Measurements from ENCODE around the gene GNAQ. TPM values are rescaled to one million over a fixed set of nuclear protein-coding genes. Genes with fewer than 3 reads are reported as not detected.

The GNAQ gene
- total RNA-seq, 2 experiments from 2014 or later = 17.8 to 18.1 TPM

GRCh38 chr9:78025186-78025585 lies 6.4 kb downstream of the GNAQ start:
- CTCF ChIA-PET = interaction anchor here (0.7 to 3.5 kb wide), 3 partner anchors 11 to 48 kb away, joined by 3 to 17 read pairs (median 5); no protein-coding TSS in a partner anchor
- H3K27me3 Mint-ChIP-seq = no peaks in the 10 kb centered on the region
- ATAC-seq (no peak), DNase-seq (no peak)
- POLR2A ChIA-PET = no interaction called here
- H3K36me3 Mint-ChIP-seq (ENCODE audit: low read depth) = peaks cover 10% of the 10 kb centered on the region
- intact Hi-C loops (cut with micrococcal nuclease) = no loop called here
- no peak for TF ChIP-seq CTCF (IDR thresholded peaks at IDR 0.05)
- no peak overlapping the region for H3K27ac Mint-ChIP-seq
- no peaks in the 10 kb centered on the region for H3K9me3 Mint-ChIP-seq
- H3K4me1 Mint-ChIP-seq (ENCODE audit: low read depth) = peaks cover 41% of the 10 kb centered on the region
- no peak overlapping the region for H3K4me3 Mint-ChIP-seq

GRCh38 chr9:78023003-78023741 lies 8.4 kb downstream of the GNAQ start:
- H3K4me3 Mint-ChIP-seq = peak overlapping the region; percentile 45
- H3K36me3 Mint-ChIP-seq (ENCODE audit: low read depth) = peaks cover 11% of the 10 kb centered on the region
- H3K9me3 Mint-ChIP-seq = no peaks in the 10 kb centered on the region
- no peak for TF ChIP-seq CTCF (IDR thresholded peaks at IDR 0.05)
- H3K27me3 Mint-ChIP-seq = no peaks in the 10 kb centered on the region
- peak overlapping the region; percentile 49 for H3K27ac Mint-ChIP-seq
- intact Hi-C loops (cut with micrococcal nuclease) = loop anchor here (5.0 kb wide), 1 partner anchor 41 kb away; no protein-coding TSS in a partner anchor
- POLR2A ChIA-PET = interaction anchor here (1.1 kb wide), 1 partner anchor 11 kb away, joined by 3 read pairs; no protein-coding TSS in a partner anchor
- DNase-seq = peak; percentile 11
- CTCF ChIA-PET = interaction anchor here (1.5 to 2.0 kb wide), 2 partner anchors 12 to 46 kb away, joined by 4 to 5 read pairs; no protein-coding TSS in a partner anchor
- peaks cover 41% of the 10 kb centered on the region for H3K4me1 Mint-ChIP-seq (ENCODE audit: low read depth)
- ATAC-seq = peak; percentile 49

GRCh38 chr9:78021697-78022096 lies 9.9 kb downstream of the GNAQ start:
- no peak for TF ChIP-seq CTCF (IDR thresholded peaks at IDR 0.05)
- DNase-seq = no peak
- CTCF ChIA-PET = interaction anchor here (1.5 to 2.0 kb wide), 2 partner anchors 14 to 45 kb away, joined by 4 to 5 read pairs; no protein-coding TSS in a partner anchor
- no peak overlapping the region for H3K4me3 Mint-ChIP-seq
- H3K9me3 Mint-ChIP-seq = no peaks in the 10 kb centered on the region
- POLR2A ChIA-PET = interaction anchor here (0.8 to 1.4 kb wide), 2 partner anchors 19 to 276 kb away, joined by 3 to 5 read pairs; no protein-coding TSS in a partner anchor
- H3K27me3 Mint-ChIP-seq = no peaks in the 10 kb centered on the region
- no peak overlapping the region for H3K27ac Mint-ChIP-seq
- intact Hi-C loops (cut with micrococcal nuclease) = loop anchor here (5.0 kb wide), 1 partner anchor 39 kb away; no protein-coding TSS in a partner anchor
- peaks cover 50% of the 10 kb centered on the region for H3K4me1 Mint-ChIP-seq (ENCODE audit: low read depth)
- peaks cover 11% of the 10 kb centered on the region for H3K36me3 Mint-ChIP-seq (ENCODE audit: low read depth)
- ATAC-seq = no peak

- CTCF ChIA-PET = interaction anchor here (0.7 to 1.9 kb wide), 4 partner anchors 15 to 104 kb away, joined by 3 to 6 read pairs (median 4); no protein-coding TSS in a partner anchor
- Mint-ChIP-seq H3K4me1 (ENCODE audit: low read depth) (peaks cover 38% of the 10 kb centered on the region), H3K4me3 (no peak overlapping the region), H3K27me3 (no peaks in the 10 kb centered on the region), H3K9me3 (no peaks in the 10 kb centered on the region), H3K36me3 (ENCODE audit: low read depth) (peaks cover 12% of the 10 kb centered on the region), H3K27ac (no peak overlapping the region)
- TF ChIP-seq CTCF (IDR thresholded peaks at IDR 0.05) = no peak
- POLR2A ChIA-PET = no interaction called here
- no peak for ATAC-seq
- intact Hi-C loops (cut with micrococcal nuclease) = no loop called here
- no peak for DNase-seq
Measured at GRCh38 chr9:78017190-78017693, 14.4 kb downstream of the GNAQ start.

- peaks cover 43% of the 10 kb centered on the region for H3K4me1 Mint-ChIP-seq (ENCODE audit: low read depth)
- DNase-seq (no peak), ATAC-seq (no peak)
- POLR2A ChIA-PET = no interaction called here
- peaks cover 7% of the 10 kb centered on the region for H3K36me3 Mint-ChIP-seq (ENCODE audit: low read depth)
- H3K4me3 Mint-ChIP-seq = no peak overlapping the region
- CTCF ChIA-PET = interaction anchor here (1.0 to 1.9 kb wide), 2 partner anchors 11 to 12 kb away, joined by 3 to 5 read pairs; no protein-coding TSS in a partner anchor
- no peak overlapping the region for H3K27ac Mint-ChIP-seq
- TF ChIP-seq CTCF (IDR thresholded peaks at IDR 0.05) = no peak
- H3K9me3 Mint-ChIP-seq = no peaks in the 10 kb centered on the region
- H3K27me3 Mint-ChIP-seq = no peaks in the 10 kb centered on the region
- intact Hi-C loops (cut with micrococcal nuclease) = no loop called here
Measured at GRCh38 chr9:78015241-78015640, 16.4 kb downstream of the GNAQ start.

All from activated CD8-positive, alpha-beta T cell treated with anti-CD3 and anti-CD28 coated beads for 36 hours (primary cell).